Measurements from ENCODE around the gene SETD4. TPM values are rescaled to one million over a fixed set of nuclear protein-coding genes. Genes with fewer than 3 reads are reported as not detected.

The SETD4 gene
- total and polyA plus RNA-seq, 2 of the 13 experiments (the other 11 are each of a cell fraction or from before 2014, with no cell fraction given) = 7.1 to 14.4 TPM

- Histone ChIP-seq H3K9me3 (ENCODE audit: low read length) (no peaks in the 10 kb centered on the region), H2AFZ (ENCODE audit: low read length) (no peak overlapping the region), H3K36me3 (replicated peaks in 1 of 2; ENCODE audit: control insufficient read depth in 1 of 2, insufficient read depth in 2 of 2, low read length in 2 of 2) (no peaks in the 10 kb centered on the region), H3K9ac (ENCODE audit: insufficient read depth, low read depth, low read length) (no peak overlapping the region), H3K4me2 (ENCODE audit: low read depth, low read length) (no peak overlapping the region), H3K4me1 (ENCODE audit: insufficient read depth, low read length) (no peaks in the 10 kb centered on the region), H4K20me1 (ENCODE audit: insufficient read depth, low read length) (no peaks in the 10 kb centered on the region), H3K79me2 (ENCODE audit: insufficient read depth, low read length) (no peaks in the 10 kb centered on the region), H3K27me3 (ENCODE audit: control insufficient read depth in 1 of 2, insufficient read depth in 2 of 2, low read length in 2 of 2) (peaks cover 0 to 3% of the 10 kb centered on the region in 2 experiments; a peak in 2 of 5 replicates), H3K27ac (ENCODE audit: extremely low read length, insufficient read depth, low read length) (no peak overlapping the region), H3K4me3 (replicated peaks in 1 of 3; ENCODE audit: insufficient read depth in 1 of 3, low read depth in 2 of 3, low read length in 3 of 3) (no peak overlapping the region)
- CTCF ChIA-PET (ENCODE audit: low intra/inter-chr PET ratio, low total read pairs) = no interaction called here
- POLR2A ChIA-PET = interaction anchor here (1.5 kb wide), 1 partner anchor 28 kb away, joined by 4 read pairs; the partner anchor contains the start of gene SETD4
- FAIRE-seq (no peak), ATAC-seq (peak; percentile 70), DNase-seq (ENCODE audit: low spot score) (no peak)
- BruUV-seq (replicated peaks) = no TSS peak
- intact Hi-C loops (cut with micrococcal nuclease; ENCODE audit: unreplicated experiment) (no loop called here), in situ Hi-C loops (cut with HindIII; ENCODE audit: extremely low pct_ligation_motif_present, low pct_unique_long_range_greater_than_20kb) (no loop called here)
- WGBS (ENCODE audit: low lambda C conversion rate) = 11% methylated on average over 6 of the region's 6 CpGs
- TF ChIP-seq, protein P1, sequence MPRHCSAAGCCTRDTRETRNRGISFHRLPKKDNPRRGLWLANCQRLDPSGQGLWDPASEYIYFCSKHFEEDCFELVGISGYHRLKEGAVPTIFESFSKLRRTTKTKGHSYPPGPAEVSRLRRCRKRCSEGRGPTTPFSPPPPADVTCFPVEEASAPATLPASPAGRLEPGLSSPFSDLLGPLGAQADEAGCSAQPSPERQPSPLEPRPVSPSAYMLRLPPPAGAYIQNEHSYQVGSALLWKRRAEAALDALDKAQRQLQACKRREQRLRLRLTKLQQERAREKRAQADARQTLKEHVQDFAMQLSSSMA (CRISPR knock-in tag; IDR thresholded peaks at IDR 0.05) = no peak
- TF ChIP-seq CTCF (CRISPR knock-in tag; IDR thresholded peaks at IDR 0.05) = peak; percentile 15; the same call in 1 of the 2 replicates
Observed at GRCh38 chr21:36087362-36088138, 27.2 kb upstream of the SETD4 start.

DNA sequence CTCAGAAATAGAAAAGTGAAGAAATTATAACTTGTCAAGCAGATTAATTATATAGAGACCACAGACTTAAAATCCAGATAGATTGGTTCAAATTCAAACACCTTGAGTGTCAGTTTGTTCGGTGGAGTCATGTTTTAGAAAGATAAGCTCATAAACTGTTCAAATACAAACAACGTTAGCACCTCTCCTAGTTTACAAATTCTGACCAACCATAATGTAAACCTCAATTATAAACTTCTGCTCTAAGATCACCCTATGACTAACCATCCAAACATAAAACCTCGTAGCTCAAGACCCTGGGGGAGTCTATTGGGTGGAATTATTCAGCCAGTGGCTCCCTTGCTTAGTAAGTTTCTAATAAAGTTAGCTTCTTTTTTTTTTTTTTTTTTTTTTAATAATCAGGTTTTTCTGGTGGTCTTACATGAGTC is 21.9 kb upstream of the SETD4 start:
- Histone ChIP-seq H3K9me3 (ENCODE audit: low read length) (no peaks in the 10 kb centered on the region), H2AFZ (ENCODE audit: low read length) (no peak overlapping the region), H3K27ac (ENCODE audit: extremely low read length, insufficient read depth, low read length) (no peak overlapping the region), H3K4me2 (ENCODE audit: low read depth, low read length) (no peak overlapping the region), H3K79me2 (ENCODE audit: insufficient read depth, low read length) (no peaks in the 10 kb centered on the region), H3K9ac (ENCODE audit: insufficient read depth, low read depth, low read length) (no peak overlapping the region), H4K20me1 (ENCODE audit: insufficient read depth, low read length) (no peaks in the 10 kb centered on the region), H3K4me1 (ENCODE audit: insufficient read depth, low read length) (peaks cover 17% of the 10 kb centered on the region), H3K36me3 (replicated peaks in 1 of 2; ENCODE audit: control insufficient read depth in 1 of 2, insufficient read depth in 2 of 2, low read length in 2 of 2) (no peaks in the 10 kb centered on the region), H3K4me3 (replicated peaks in 1 of 3; ENCODE audit: insufficient read depth in 1 of 3, low read depth in 2 of 3, low read length in 3 of 3) (no peak overlapping the region), H3K27me3 (ENCODE audit: control insufficient read depth in 1 of 2, insufficient read depth in 2 of 2, low read length in 2 of 2) (no peaks in the 10 kb centered on the region; a peak in 2 of 5 replicates)
- ChIA-PET CTCF (ENCODE audit: low intra/inter-chr PET ratio, low total read pairs) (no interaction called here), POLR2A (no interaction called here)
- in situ Hi-C loops (cut with HindIII; ENCODE audit: extremely low pct_ligation_motif_present, low pct_unique_long_range_greater_than_20kb) (no loop called here), intact Hi-C loops (cut with micrococcal nuclease; ENCODE audit: unreplicated experiment) (no loop called here)
- no TSS peak for BruUV-seq (replicated peaks)
- ATAC-seq = no peak
- no peak for DNase-seq (ENCODE audit: low spot score)
- FAIRE-seq = no peak
- WGBS (ENCODE audit: low lambda C conversion rate) = 21% methylated on average over 3 of the region's 3 CpGs
- TF ChIP-seq GLMP (CRISPR knock-in tag; IDR thresholded peaks at IDR 0.05; ENCODE audit: borderline replicate concordance) = no peak
- TF ChIP-seq, protein P2, sequence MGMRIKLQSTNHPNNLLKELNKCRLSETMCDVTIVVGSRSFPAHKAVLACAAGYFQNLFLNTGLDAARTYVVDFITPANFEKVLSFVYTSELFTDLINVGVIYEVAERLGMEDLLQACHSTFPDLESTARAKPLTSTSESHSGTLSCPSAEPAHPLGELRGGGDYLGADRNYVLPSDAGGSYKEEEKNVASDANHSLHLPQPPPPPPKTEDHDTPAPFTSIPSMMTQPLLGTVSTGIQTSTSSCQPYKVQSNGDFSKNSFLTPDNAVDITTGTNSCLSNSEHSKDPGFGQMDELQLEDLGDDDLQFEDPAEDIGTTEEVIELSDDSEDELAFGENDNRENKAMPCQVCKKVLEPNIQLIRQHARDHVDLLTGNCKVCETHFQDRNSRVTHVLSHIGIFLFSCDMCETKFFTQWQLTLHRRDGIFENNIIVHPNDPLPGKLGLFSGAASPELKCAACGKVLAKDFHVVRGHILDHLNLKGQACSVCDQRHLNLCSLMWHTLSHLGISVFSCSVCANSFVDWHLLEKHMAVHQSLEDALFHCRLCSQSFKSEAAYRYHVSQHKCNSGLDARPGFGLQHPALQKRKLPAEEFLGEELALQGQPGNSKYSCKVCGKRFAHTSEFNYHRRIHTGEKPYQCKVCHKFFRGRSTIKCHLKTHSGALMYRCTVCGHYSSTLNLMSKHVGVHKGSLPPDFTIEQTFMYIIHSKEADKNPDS (CRISPR knock-in tag; IDR thresholded peaks at IDR 0.05) = no peak
- TF ChIP-seq, protein P3, sequence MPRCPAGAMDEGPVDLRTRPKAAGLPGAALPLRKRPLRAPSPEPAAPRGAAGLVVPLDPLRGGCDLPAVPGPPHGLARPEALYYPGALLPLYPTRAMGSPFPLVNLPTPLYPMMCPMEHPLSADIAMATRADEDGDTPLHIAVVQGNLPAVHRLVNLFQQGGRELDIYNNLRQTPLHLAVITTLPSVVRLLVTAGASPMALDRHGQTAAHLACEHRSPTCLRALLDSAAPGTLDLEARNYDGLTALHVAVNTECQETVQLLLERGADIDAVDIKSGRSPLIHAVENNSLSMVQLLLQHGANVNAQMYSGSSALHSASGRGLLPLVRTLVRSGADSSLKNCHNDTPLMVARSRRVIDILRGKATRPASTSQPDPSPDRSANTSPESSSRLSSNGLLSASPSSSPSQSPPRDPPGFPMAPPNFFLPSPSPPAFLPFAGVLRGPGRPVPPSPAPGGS (CRISPR knock-in tag; IDR thresholded peaks at IDR 0.05) = no peak
- TF ChIP-seq, protein P4, sequence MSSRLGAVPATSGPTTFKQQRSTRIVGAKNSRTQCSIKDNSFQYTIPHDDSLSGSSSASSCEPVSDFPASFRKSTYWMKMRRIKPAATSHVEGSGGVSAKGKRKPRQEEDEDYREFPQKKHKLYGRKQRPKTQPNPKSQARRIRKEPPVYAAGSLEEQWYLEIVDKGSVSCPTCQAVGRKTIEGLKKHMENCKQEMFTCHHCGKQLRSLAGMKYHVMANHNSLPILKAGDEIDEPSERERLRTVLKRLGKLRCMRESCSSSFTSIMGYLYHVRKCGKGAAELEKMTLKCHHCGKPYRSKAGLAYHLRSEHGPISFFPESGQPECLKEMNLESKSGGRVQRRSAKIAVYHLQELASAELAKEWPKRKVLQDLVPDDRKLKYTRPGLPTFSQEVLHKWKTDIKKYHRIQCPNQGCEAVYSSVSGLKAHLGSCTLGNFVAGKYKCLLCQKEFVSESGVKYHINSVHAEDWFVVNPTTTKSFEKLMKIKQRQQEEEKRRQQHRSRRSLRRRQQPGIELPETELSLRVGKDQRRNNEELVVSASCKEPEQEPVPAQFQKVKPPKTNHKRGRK (CRISPR knock-in tag; IDR thresholded peaks at IDR 0.05) = no peak

Measured in HepG2 (cell line).